Muscle of leg (tissue), 16 donors: Measurements from ENCODE around the gene PLCE1. TPM values are rescaled to one million over a fixed set of nuclear protein-coding genes. Genes with fewer than 3 reads are reported as not detected.
"Not testable (repeated sequence)": the region's sequence is repeated elsewhere in the genome, so short reads cannot be mapped to it uniquely, and the experiment has no call there.

Experiments used
- DNase-seq: peaks from one replicate; pipeline ENCODE4 v3.0.0; 2013
- H3K27ac ChIP-seq: one replicate; pipeline ENCODE4 v1.5.1; 2013; ENCODE audit warnings: mild to moderate bottlenecking, low read length, control low read depth
- H3K27me3 ChIP-seq: one replicate; pipeline ENCODE4 v1.6.1; 2013; ENCODE audit warnings: low read length; ENCODE audit not compliant: control insufficient read depth, insufficient read depth
- H3K36me3 ChIP-seq: one replicate; pipeline ENCODE4 v1.6.1; 2013; ENCODE audit warnings: low read length; ENCODE audit not compliant: control insufficient read depth, insufficient read depth
- H3K4me1 ChIP-seq: one replicate; pipeline ENCODE4 v1.6.1; 2013; ENCODE audit warnings: low read length; ENCODE audit not compliant: control insufficient read depth, insufficient read depth
- H3K4me3 ChIP-seq: one replicate; pipeline ENCODE4 v1.5.1; 2013; ENCODE audit warnings: low read length, control low read depth
- H3K9me3 ChIP-seq: replicated peaks from 2 replicates; pipeline ENCODE4 v1.6.1; 2013; ENCODE audit warnings: low read depth, low read length; ENCODE audit not compliant: control insufficient read depth
- WGBS: methylation state at CpG from one replicate; pipeline ENCODE4 v1.1.5; 2013; ENCODE audit warnings: missing lambda C conversion rate; ENCODE audit not compliant: insufficient coverage; 5-methylcytosine and 5-hydroxymethylcytosine counted together
- long read RNA-seq, 11 donors: transcript quantifications; one replicate each; lab custom pipeline, GENCODE V29; 2026
- polyA plus RNA-seq, 8 donors: library from polyadenylated mRNA; unstranded; fragments of 120-200 nt; gene quantifications; one replicate each; pipeline versions ENCODE4 v1.2.1 to v1.2.3, GENCODE V29; 2013; ENCODE audit warnings: inconsistent platforms in 1 of 8, low replicate concordance in 1 of 8; ENCODE audit not compliant: insufficient read length in 8 of 8, insufficient read depth in 1 of 8
- total RNA-seq: library from RNA; stranded (reverse); fragments of 120-200 nt; gene quantifications from one replicate; pipeline ENCODE4 v1.2.4, GENCODE V29; 2013

The PLCE1 gene
- total RNA-seq (31.7 TPM), polyA plus RNA-seq (10 to 100 TPM; 31.4 to 46.3 (median 37.1) TPM)
- long read RNA-seq, donor 1, result 0 reads
- long read RNA-seq, donor 2, result 0 reads
- long read RNA-seq, donor 3, partial matches to known transcripts, result 11 of 17 reads
- long read RNA-seq, donor 3, other reads (novel, unspliced or antisense), result 6 of 17 reads
- long read RNA-seq, donor 4, full-length matches to known transcripts, result 1 of 6 reads
- long read RNA-seq, donor 4, partial matches to known transcripts, result 5 of 6 reads
- long read RNA-seq, donor 4, other reads (novel, unspliced or antisense), result 0 of 6 reads
- long read RNA-seq, donor 5, partial matches to known transcripts, result 29 of 29 reads
- long read RNA-seq, donor 5, other reads (novel, unspliced or antisense), result 0 of 29 reads
- long read RNA-seq, donor 6, result 0 reads
- long read RNA-seq, donor 7, partial matches to known transcripts, result 12 of 12 reads
- long read RNA-seq, donor 7, other reads (novel, unspliced or antisense), result 0 of 12 reads
- long read RNA-seq, donor 8, partial matches to known transcripts, result 22 of 22 reads
- long read RNA-seq, donor 8, other reads (novel, unspliced or antisense), result 0 of 22 reads
- long read RNA-seq, donor 9, partial matches to known transcripts, result 5 of 5 reads
- long read RNA-seq, donor 9, other reads (novel, unspliced or antisense), result 0 of 5 reads
- long read RNA-seq, donor 10, partial matches to known transcripts, result 43 of 43 reads
- long read RNA-seq, donor 10, other reads (novel, unspliced or antisense), result 0 of 43 reads
- long read RNA-seq, donor 11, partial matches to known transcripts, result 14 of 14 reads
- long read RNA-seq, donor 11, other reads (novel, unspliced or antisense), result 0 of 14 reads

- peaks cover 44% of the 10 kb centered on the region for H3K4me1 ChIP-seq
- H3K4me3 ChIP-seq, result peak within 1 kb of the TSS; percentile 96
- peaks cover 11% of the 10 kb centered on the region for H3K27me3 ChIP-seq
- H3K36me3 ChIP-seq, result peaks cover 4% of the 10 kb centered on the region
- no peaks in the 10 kb centered on the region for H3K9me3 ChIP-seq
- WGBS, result under 1% methylated on average over 83 of the region's 83 CpGs
- H3K27ac ChIP-seq, result peak within 1 kb of the TSS; percentile 85
- peak; percentile 82 for DNase-seq
Observed at GRCh38 chr10:93993782-93994437, at the start of gene PLCE1. TSS of gene PLCE1 (plus strand) at chr10:93993931. CDS start at chr10:94031047, 37,116 bp downstream.

GRCh38 chr10:93945819-93946218 lies 47.9 kb upstream of the PLCE1 start:
- peak overlapping the region; percentile 85 for H3K27ac ChIP-seq
- H3K4me3 ChIP-seq, result no peak overlapping the region
- no CpG with 5 or more reads among the region's 4 CpGs for WGBS
- no peaks in the 10 kb centered on the region for H3K27me3 ChIP-seq
- H3K9me3 ChIP-seq, result no peaks in the 10 kb centered on the region
- peak; percentile 70 for DNase-seq
- no peaks in the 10 kb centered on the region for H3K36me3 ChIP-seq
- H3K4me1 ChIP-seq, result peaks cover 39% of the 10 kb centered on the region

- no peak overlapping the region for H3K4me3 ChIP-seq
Observed at GRCh38 chr10:93947055-93947454, 46.7 kb upstream of the PLCE1 start.

GRCh38 chr10:93947524-93947923 lies 46.2 kb upstream of the PLCE1 start:
- H3K27me3 ChIP-seq, result no peaks in the 10 kb centered on the region
- H3K4me1 ChIP-seq, result peaks cover 27% of the 10 kb centered on the region
- H3K27ac ChIP-seq, result peak overlapping the region; percentile 88
- no peaks in the 10 kb centered on the region for H3K36me3 ChIP-seq
- no peaks in the 10 kb centered on the region for H3K9me3 ChIP-seq
- DNase-seq, result no peak
- no peak overlapping the region for H3K4me3 ChIP-seq

More at GRCh38 chr10:93947055-93947454, 46.7 kb upstream of the PLCE1 start:
- Histone ChIP-seq H3K36me3 (no peaks in the 10 kb centered on the region), H3K9me3 (no peaks in the 10 kb centered on the region), H3K27me3 (no peaks in the 10 kb centered on the region), H3K27ac (peak overlapping the region; percentile 88), H3K4me1 (peaks cover 29% of the 10 kb centered on the region)
- peak; percentile 90 for DNase-seq
- 32% methylated on average over 8 of the region's 8 CpGs for WGBS

GRCh38 chr10:93951905-93952304 lies 41.8 kb upstream of the PLCE1 start:
- no peak for DNase-seq
- no peaks in the 10 kb centered on the region for H3K9me3 ChIP-seq
- H3K27me3 ChIP-seq, result no peaks in the 10 kb centered on the region
- H3K4me1 ChIP-seq, result peaks cover 14% of the 10 kb centered on the region
- WGBS, result no CpG with 5 or more reads among the region's 2 CpGs
- H3K36me3 ChIP-seq, result no peaks in the 10 kb centered on the region
- H3K27ac ChIP-seq, result no peak overlapping the region
- no peak overlapping the region for H3K4me3 ChIP-seq

- WGBS, result no CpG with 5 or more reads among the region's 8 CpGs
- Histone ChIP-seq H3K27ac (no peak overlapping the region), H3K9me3 (no peaks in the 10 kb centered on the region), H3K27me3 (no peaks in the 10 kb centered on the region), H3K4me3 (no peak overlapping the region), H3K36me3 (no peaks in the 10 kb centered on the region), H3K4me1 (no peaks in the 10 kb centered on the region)
- no peak for DNase-seq
Observed at GRCh38 chr10:93954299-93954698, 39.4 kb upstream of the PLCE1 start.

- Histone ChIP-seq H3K27me3 (no peaks in the 10 kb centered on the region), H3K27ac (no peak overlapping the region), H3K36me3 (no peaks in the 10 kb centered on the region), H3K4me3 (no peak overlapping the region), H3K9me3 (no peaks in the 10 kb centered on the region), H3K4me1 (no peaks in the 10 kb centered on the region)
- WGBS, result no CpG with 5 or more reads among the region's 5 CpGs
- DNase-seq, result no peak
Observed at GRCh38 chr10:93954726-93955363, 38.9 kb upstream of the PLCE1 start.

- no peak for DNase-seq
- no peaks in the 10 kb centered on the region for H3K36me3 ChIP-seq
- no peaks in the 10 kb centered on the region for H3K9me3 ChIP-seq
- 92% methylated on average over 4 of the region's 6 CpGs for WGBS
- no peak overlapping the region for H3K4me3 ChIP-seq
- no peak overlapping the region for H3K27ac ChIP-seq
- peaks cover 5% of the 10 kb centered on the region for H3K4me1 ChIP-seq
- no peaks in the 10 kb centered on the region for H3K27me3 ChIP-seq
Observed at GRCh38 chr10:93958834-93959233, 34.9 kb upstream of the PLCE1 start.

GRCh38 chr10:93960988-93961387 lies 32.7 kb upstream of the PLCE1 start:
- H3K27ac ChIP-seq, H3K4me1 ChIP-seq, H3K9me3 ChIP-seq, H3K4me3 ChIP-seq, H3K27me3 ChIP-seq, H3K36me3 ChIP-seq: not testable (repeated sequence)
- 80% methylated on average over 6 of the region's 7 CpGs for WGBS
- DNase-seq, result peak; percentile 25
